ENCODE data around the gene MANBA.

MANBA gene

DNA sequence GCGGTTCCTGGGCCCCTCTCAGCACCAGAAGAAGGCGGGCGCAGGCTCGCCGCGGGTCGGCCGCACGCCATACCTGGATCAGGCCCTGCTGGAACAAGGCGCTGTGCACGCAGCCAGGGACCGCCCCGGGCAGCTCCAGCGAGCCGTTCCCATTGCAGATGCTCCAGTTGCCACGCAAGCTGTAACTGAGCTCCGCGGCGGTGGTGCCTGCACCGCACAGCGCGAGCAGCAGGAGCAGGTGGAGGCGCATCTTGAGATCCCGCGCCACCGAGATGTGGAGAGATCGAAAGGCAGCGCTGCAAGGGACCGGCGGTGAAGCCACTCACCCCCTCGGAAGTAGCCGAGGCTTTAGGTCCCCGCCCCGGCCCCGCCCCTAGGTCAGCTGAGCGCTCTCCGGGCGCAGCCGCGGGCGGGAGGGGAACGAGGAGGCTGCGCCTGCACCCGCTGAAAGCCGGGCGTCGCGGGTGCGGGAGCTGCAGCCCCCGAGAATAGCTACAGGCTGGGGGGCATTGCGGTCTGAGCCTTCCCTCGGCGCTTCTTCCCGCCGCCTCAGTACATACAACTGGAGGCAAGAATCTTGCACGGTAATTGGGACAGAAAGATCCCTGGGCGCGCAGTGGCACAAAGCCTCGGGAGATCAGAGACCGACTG lies at the start of gene MANBA:
TSS of gene MANBA (minus strand) at position 324 of the 651 bp plus-strand sequence. CDS start at position 250, 74 bp downstream.
- intact Hi-C loops (cut with DNase I): loop anchor here (2.0 kb wide), 1 partner anchor 66 kb away; the partner anchor contains the start of gene UBE2D3
- DNase-seq: peak; percentile 61 to 94 (median 86)

DNA sequence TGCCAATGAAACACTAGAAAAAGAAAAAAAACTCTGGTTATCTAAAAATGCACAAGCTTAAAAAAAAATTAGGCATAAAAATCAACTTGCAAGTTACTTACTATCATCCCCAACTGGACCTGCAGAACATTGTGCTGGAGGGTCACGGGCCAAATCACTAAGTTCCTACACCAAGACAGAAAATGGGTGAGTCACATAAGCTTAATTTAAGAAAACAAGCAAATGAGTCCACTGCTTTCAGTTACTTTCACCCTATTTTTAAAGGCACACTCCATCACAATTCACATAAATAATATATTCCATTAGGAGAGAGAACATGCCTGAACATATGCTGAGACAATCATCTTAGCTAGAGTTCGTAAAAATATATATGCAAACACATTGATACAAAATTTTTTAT lies 48.9 kb upstream of the MANBA start:
- no peak for DNase-seq
- intact Hi-C loops (cut with DNase I): no loop called here

DNA sequence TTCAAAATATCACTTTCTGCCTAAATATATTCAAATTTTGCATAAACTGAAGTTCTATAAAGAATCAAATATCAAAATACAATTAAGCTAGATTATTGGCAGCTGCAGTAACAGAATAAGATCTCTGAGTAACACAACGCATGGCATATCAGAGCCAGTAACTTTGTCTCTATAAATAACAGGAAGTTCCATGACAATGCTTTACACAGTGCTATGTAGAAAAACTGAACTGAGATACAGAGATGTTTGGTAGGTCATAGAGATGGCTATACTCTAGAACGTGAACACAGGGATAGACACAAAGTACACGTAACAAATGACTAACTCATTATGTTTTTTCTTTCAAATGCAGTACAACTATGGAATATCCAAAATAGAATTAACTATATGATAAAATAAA lies 48.4 kb upstream of the MANBA start:
- no peak for DNase-seq
- intact Hi-C loops (cut with DNase I): no loop called here

DNA sequence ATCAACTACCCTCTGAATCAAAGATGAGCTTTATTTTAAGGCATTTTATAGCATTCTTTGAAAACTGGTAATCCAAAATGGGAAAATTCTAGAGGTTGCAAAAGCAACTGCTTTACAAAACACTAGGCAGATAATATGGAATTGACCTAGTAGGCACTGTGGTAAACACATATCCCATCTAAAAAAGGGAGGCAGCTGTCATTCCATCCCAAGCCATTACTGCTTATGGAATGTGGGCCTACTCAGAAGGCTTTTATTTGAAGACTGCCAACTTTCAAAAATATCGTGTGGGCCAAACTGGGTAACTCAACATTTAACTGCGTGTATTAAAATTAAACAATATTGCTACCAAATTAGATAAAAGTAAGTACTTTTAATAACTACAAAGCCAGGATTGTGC lies 47.2 kb upstream of the MANBA start:
- intact Hi-C loops (cut with DNase I): no loop called here
- no peak for DNase-seq

DNA sequence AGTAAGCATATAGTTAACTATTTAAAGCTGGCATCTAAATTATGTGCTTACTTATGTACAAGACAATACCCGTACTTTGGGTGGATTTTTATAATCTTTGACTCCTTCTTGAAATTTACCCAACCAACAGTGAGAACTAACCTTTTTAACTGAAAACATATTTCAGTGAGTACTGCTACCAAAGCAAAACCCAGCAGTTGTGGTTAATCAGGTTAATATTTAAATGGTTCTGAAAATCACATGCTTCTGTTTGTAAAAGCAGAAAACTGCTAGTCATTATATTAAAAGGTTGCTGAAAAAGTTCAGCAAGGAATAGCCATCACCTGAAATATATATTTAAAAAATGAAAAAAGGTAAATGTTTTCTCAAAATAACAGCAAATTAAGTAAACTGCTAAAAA lies 46.6 kb upstream of the MANBA start:
- DNase-seq: no peak
- intact Hi-C loops (cut with DNase I): no loop called here

DNA sequence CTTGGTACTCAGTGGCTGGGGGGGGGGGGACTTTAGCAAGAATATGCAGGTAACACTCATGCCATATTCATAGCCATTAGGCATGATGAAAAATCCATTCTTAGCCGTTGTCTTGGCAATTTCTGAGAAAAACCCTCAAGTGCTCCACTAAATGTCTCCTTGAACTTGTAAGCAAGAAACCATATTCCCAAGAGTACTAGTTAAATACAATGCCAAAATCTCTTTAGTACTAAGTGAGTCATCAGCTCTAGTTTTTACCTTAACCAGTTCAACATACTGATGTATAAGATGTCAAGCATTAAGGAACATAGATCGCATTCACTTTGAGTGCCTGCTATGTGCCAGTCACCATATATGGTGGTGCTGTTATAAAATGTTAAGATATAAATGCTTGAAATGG lies 39.0 kb upstream of the MANBA start:
- intact Hi-C loops (cut with DNase I): no loop called here
- no peak for DNase-seq

DNA sequence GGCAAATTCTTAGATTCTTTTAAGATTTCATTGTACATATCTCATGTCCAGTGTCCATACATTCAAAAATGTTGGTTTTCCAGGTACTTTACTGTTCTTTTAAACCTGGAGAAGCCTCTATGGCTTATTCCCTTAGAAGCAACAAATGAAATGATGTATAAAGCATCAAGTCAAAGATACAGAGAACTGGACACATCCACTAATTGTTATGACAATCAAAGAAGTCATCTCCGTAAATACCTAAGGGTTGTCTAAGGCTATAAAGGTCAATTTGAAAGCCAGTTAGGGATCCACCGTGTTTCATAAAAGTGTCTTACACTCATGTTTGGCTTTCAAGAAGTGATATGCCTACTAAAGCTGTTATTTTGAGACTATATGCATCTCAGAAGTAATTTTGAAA lies 34.2 kb upstream of the MANBA start:
- no peak for DNase-seq
- intact Hi-C loops (cut with DNase I): no loop called here

DNA sequence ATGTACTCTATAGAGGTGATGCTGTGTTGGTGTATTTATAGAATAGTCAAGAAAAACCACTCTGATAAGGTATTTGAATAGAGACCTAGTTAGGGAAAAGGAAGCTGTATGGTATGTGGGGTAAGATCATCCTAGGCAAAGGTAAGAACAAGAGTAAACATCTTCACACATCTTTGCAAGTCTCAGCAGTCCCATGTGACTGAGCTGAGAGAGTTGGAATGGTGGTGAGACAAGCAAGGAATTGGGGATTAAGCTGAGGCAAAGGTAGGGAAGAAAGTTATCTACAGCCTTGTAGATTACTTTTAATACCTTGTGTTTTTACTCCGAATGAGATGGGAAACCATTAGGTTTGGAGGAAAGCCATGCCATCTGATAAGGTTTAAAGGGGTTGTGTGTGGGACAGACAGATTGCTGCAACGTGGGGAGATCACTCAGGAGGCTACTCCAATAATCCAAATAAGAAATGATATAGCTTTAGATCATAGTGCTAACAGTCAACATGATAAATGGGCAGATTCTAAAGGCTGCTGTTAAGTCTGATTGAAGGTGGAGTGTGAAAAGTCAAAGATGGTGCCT lies 31.7 kb upstream of the MANBA start:
- no peak for DNase-seq
- intact Hi-C loops (cut with DNase I): no loop called here

DNA sequence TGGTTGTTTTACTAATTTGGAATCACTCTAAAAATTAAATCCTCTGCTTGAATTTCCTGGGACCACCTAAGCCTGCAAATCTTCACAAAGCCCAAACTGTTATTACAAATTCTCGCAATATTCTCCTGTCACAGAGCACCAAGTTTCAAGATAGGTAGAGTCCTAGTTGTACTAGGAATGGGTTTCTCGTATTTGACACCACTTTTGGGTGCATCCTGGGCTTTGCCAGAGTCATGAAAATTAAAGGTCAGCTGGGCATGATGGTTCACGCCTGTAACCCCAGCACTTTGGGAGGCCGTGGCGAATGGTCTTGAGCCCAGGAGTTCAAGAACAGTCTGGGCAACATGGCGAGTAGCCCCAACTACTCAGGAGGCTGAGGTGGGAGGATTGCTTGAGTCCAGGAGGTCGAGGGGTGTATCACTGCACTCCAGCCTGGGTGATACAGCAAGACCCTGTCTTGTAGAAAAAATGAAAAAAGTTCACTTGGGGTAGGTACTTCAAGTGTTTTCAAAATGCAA lies 30.6 kb upstream of the MANBA start:
- no peak for DNase-seq
- intact Hi-C loops (cut with DNase I): no loop called here

DNA sequence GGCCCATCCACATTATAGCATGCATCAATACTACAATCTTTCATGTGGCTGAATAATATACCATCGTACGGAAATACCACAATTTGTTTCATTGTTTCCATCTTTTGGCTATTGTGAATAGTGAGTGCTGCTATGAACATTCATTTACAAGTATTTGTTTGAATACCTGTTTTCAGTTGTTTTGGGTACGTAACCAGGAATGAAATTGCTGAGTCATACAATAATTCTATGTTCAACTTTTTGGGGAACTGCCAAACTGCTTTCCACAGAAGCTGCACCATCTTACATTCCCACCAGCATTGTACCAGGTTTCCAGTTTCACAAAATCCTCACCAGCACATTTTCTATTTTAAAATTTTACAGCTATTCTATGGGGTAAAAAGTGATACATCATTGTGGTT lies 28.5 kb upstream of the MANBA start:
- intact Hi-C loops (cut with DNase I): no loop called here
- no peak for DNase-seq

DNA sequence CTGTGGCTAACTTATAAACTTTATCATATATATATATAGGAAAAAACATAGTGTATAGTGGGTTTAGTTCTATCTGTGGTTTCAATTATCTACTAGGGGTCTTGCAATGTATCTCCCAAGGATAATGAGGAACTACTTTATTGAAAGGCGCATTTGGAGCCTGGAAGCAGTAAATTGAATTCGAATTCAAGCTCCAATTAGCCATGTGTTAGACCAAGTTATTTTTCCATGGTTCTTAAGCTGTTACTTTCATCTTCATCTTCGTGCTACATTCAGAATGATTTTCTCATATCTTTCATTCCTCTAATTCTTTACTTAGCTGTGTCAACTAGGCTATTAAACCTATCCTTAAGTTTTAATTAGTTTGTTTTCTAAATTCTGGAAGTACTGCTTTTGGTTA lies 27.2 kb upstream of the MANBA start:
- intact Hi-C loops (cut with DNase I): no loop called here
- DNase-seq: no peak

DNA sequence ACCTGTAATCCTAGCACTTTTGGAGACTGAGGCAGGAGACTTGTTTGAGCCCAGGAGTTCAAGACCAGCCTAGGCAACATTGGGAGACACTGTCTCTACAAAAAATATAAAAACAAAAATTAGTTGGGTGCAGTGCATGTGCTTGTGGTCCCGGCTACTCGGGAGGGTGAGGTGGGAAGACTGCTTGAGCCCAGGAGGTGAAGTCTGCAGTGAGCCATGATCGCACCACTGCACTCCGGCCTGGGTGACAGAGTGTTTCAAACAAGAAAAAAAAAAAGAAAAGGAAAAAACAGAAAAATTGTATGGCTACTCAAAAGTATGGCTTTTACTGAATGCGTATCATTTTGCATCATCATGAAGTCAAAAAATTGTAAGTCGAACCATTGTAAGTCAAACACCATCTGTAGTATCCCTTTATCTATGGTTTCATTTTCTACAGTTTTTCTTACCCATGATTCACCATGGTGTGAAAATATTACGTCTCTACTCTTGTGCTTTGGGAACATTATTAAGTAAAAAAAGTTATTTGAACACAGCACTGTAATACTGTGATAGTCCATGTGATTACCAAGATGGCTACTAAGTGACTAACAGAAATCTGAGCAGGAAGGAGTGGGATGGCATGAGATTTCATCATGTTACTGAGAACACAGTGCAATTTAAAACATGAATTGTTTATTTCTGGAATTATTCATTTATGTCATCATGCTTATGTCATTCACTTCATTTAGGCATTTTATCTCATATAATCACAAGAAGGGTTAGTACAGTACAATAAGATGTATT lies 26.5 kb upstream of the MANBA start:
- intact Hi-C loops (cut with DNase I): no loop called here
- no peak for DNase-seq

DNA sequence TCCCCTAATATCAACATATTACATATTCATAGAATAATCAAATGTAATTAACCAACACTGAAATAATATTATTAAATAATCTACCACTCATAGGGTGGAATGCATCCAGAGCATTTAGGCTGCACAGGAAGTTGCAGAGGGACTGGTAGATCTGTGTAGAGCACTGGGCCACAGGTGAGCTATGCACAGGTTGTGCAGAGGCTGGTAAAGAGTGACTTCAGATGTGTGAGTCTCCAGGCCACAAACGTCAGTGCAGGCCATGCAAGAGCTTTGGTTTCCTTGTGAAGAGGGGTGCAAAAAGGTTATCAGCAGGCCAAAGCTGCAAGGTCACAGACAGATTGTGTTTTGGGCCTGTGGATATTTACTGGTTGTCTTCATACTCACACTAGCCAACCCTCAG lies 25.5 kb upstream of the MANBA start:
- DNase-seq: no peak

DNA sequence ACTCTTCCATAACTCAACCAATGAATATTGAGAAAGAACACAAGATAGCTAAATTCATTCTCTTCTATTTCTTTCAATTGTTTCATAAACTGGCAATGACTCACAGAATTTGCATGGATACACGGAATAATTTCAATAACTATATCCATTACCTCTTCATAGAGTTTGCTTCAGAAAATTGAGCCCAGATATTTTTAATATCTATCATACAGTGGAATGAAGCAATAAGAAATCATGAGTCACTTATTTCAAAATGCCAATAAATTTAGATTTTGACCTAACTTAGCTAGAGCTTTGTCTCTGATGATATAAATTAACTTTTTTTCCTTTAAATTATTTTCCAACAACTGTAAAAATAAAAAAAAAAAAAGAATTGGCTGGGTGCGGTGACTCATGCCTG lies 22.2 kb upstream of the MANBA start:
- intact Hi-C loops (cut with DNase I): no loop called here
- DNase-seq: no peak

More for the DNA sequence above, 25.5 kb upstream of the MANBA start:
- intact Hi-C loops (cut with DNase I): no loop called here

DNA sequence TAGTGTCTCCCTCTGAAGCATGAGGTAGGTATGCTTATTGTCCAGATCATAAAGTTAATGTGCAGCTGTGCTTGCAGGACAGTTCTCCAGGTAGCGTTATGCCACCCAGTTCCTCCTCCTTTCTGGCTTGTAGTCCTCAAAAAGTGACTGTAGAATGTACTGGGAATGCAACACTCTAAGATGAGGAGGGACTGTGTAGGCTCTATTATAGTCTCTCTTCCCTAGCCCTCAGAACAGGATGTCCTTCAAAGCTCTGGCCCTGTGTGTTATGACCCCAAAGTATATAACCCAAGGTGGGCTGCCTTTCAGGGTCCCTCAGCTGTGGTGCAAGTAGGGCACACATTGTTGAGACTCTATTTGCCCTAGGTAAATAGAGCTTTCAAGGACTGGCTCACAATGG lies 20.8 kb upstream of the MANBA start:
- no peak for DNase-seq
- intact Hi-C loops (cut with DNase I): no loop called here

DNA sequence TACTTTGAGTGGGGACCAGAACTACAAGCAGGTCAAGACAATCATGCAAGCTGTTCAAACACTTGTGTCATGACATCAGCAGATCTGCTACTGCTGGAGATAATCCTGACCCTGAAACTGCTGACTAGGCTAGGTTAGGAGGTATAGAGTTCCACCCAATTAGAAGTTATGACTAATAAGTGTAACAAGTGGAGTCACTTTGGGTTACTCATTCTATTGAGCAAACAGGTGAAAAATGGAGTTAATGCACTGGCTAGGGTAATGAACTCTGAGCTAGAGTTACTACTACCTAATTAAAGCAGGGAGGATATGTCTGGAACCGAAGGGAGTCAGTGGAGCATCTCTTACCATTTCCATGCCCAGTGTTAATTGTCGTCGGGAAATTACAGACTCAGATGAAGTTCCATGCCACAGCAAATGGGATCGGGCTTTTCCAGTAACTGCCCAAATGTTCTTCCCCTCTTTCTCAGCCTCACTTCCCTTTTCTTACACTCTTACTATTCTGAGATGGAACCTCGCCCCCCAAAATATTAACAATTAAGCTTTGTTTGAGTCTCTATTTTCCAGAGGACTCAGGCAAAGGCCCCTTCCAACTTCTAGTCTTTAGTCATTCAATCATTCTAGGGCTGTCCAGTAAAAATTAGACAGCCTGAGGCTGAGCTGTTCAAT lies 19.8 kb upstream of the MANBA start:
- no peak for DNase-seq
- intact Hi-C loops (cut with DNase I): no loop called here

DNA sequence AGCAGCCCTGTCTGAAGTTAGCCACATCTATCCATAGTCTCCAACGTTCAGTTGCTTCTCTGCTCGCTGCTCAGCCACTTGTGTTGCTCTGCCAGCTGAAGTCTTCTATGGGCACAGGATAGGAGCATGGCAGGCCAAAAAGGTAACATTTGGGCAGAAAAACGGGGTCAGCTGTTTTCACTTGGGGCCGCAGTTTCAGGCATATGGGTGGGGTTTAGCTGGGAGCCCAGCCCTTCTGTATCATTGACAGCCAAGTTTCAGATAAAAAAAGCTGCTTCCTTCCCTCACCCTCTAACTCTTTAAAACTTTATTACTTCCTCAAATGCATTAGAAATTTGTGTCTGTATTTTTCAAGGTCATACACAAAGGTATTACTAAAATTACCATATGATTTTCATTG lies 18.4 kb upstream of the MANBA start:
- intact Hi-C loops (cut with DNase I): no loop called here
- DNase-seq: no peak

DNA sequence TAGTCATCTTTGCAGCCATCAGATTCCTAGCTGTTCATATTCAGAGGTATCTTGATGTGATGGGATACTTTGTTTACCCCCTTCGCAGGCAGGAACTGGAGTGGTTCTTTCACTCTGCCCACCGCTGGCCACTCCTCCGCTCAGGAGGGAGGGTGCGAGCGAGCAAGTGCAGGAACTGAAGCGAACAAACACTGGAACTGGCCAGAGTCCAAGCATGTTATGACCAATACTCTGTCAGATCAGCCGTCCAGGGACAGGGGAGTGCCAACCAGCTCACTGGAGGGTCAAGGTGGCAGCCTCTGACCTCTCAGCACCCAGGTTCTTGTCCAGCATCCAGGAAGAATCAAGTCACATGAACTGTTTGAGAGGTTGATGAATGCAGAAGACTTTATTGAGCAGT lies 18.0 kb upstream of the MANBA start:
- DNase-seq: no peak
- intact Hi-C loops (cut with DNase I): no loop called here

DNA sequence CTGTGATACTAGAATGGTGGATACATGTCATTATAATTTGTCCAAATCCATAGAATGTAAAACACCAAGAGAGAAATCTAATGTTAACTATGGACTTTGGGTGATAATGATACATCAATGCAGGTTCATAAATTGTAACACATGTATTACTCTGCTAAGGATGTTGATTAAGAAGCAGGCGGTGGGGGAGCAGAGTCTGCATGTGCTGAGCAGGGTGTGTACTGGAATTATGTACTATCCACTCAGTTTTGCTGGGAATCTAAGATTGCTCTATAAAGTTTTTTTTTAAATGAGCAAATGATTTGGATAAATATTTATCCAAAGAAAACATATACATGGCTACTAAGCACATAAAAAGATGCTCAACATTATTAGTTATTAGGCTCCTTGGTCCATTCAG lies 15.0 kb upstream of the MANBA start:
- intact Hi-C loops (cut with DNase I): no loop called here

DNA sequence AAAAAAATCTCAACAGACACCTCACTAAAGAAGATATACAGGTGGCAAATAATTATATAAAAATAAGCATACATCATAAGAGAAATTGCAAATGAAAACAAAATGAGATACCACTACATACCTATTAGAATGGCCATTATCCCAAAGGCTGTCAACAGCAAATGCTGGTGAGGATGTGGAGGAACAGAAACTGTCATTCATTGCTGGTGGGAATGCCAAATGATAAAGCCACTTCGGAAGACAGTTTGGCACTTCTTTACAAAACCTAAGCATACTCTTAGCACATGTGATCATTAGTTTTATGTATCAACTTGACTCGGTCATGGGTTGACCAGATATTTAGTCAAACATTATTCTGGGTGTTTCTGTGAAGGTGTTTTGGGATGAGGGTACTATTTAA lies 13.5 kb upstream of the MANBA start:
- no peak for DNase-seq
- intact Hi-C loops (cut with DNase I): no loop called here

More for the DNA sequence above, 15.0 kb upstream of the MANBA start:
- no peak for DNase-seq
